Common myeloid progenitor, CD34-positive (primary cell): Measurements from ENCODE around the gene RGS7.

ENCODE experiments used
- CTCF ChIA-PET: fragments of 350-600 bp; sonication (Branson Sonifier 250); formaldehyde crosslinking; loops from one replicate; lab custom pipeline; 2021; ENCODE audit warnings: antibody characterized with exemption; lab: Charles Lee
- POLR2A ChIA-PET: fragments of 350-600 bp; sonication (Branson Sonifier 250); formaldehyde crosslinking; loops from one replicate; lab custom pipeline; 2021; ENCODE audit warnings: antibody characterized with exemption; lab: Charles Lee
- DNase-seq, 3 donors: peaks; one replicate each; pipeline versions ENCODE4 v3.0.0 to v3.0.0-alpha.2; 2013
- H3K27ac ChIP-seq, 2 experiments: 1 replicate in 1 of 2; 2 replicates in 1 of 2; pipeline ENCODE4 v1.7.0; 2013; ENCODE audit warnings: inconsistent platforms in 2 of 2, low read length in 2 of 2, mild to moderate bottlenecking in 2 of 2, low read depth in 1 of 2, moderate library complexity in 1 of 2; ENCODE audit not compliant: severe bottlenecking in 2 of 2, insufficient read depth in 1 of 2, poor library complexity in 1 of 2
- H3K27me3 ChIP-seq, 5 experiments: replicated peaks in 2 of 5; 1 replicate in 3 of 5; 2 replicates in 2 of 5; pipeline versions ENCODE4 v1.6.1 to v1.7.0; 2013; ENCODE audit warnings: low read length in 4 of 5, mild to moderate bottlenecking in 2 of 5, moderate library complexity in 2 of 5, inconsistent platforms in 1 of 5; ENCODE audit not compliant: insufficient read depth in 5 of 5, control insufficient read depth in 4 of 5
- H3K36me3 ChIP-seq, 4 experiments: 1 replicate in 2 of 4; 2 replicates in 2 of 4; pipeline versions ENCODE4 v1.6.1 to v1.7.0; 2013; ENCODE audit warnings: low read length in 3 of 4, control low read depth in 1 of 4, mild to moderate bottlenecking in 1 of 4; ENCODE audit not compliant: control insufficient read depth in 4 of 4, insufficient read depth in 4 of 4
- H3K4me1 ChIP-seq, 4 experiments: 1 replicate in 3 of 4; 2 replicates in 1 of 4; pipeline versions ENCODE4 v1.6.1 to v1.7.1; 2013; ENCODE audit warnings: low read length in 3 of 4, mild to moderate bottlenecking in 3 of 4, control low read depth in 1 of 4, inconsistent platforms in 1 of 4, moderate library complexity in 1 of 4; ENCODE audit not compliant: control insufficient read depth in 4 of 4, insufficient read depth in 4 of 4; ENCODE audit errors: control extremely low read depth in 1 of 4
- H3K4me3 ChIP-seq, 7 experiments: 1 replicate in 4 of 7; 2 replicates in 3 of 7; pipeline versions ENCODE4 v1.5.1 to v1.7.0; 2013; ENCODE audit warnings: mild to moderate bottlenecking in 7 of 7, low read length in 6 of 7, moderate library complexity in 6 of 7, inconsistent platforms in 2 of 7, low read depth in 2 of 7, control low read depth in 1 of 7; ENCODE audit not compliant: insufficient read depth in 4 of 7, control insufficient read depth in 1 of 7; ENCODE audit errors: extremely low read depth in 1 of 7
- H3K9me3 ChIP-seq, 5 experiments: 1 replicate in 4 of 5; 2 replicates in 1 of 5; pipeline versions ENCODE4 v1.6.1 to v1.7.1; 2013; ENCODE audit warnings: low read length in 4 of 5, mild to moderate bottlenecking in 2 of 5, inconsistent platforms in 1 of 5, low read depth in 1 of 5, moderate library complexity in 1 of 5; ENCODE audit not compliant: control insufficient read depth in 4 of 5, insufficient read depth in 2 of 5; ENCODE audit errors: control extremely low read depth in 1 of 5
- WGBS: methylation state at CpG from one replicate; pipeline ENCODE4 v1.1.5; 2013; ENCODE audit not compliant: insufficient coverage; 5-methylcytosine and 5-hydroxymethylcytosine counted together

Gene RGS7

GRCh38 chr1:241022366-241022765, 334.6 kb downstream of the RGS7 start:
- POLR2A ChIA-PET, result no interaction called here
- CTCF ChIA-PET, result no interaction called here
- no peaks in the 10 kb centered on the region for H3K27me3 ChIP-seq
- H3K9me3 ChIP-seq, result no peaks in the 10 kb centered on the region
- H3K27ac ChIP-seq, result no peak overlapping the region
- no peaks in the 10 kb centered on the region for H3K36me3 ChIP-seq
- no peaks in the 10 kb centered on the region for H3K4me1 ChIP-seq
- H3K4me3 ChIP-seq, result no peak overlapping the region
- DNase-seq, result no peak
- 100% methylated on average over 1 of the region's 4 CpGs for WGBS

- DNase-seq, result no peak
- Histone ChIP-seq H3K4me1 (no peaks in the 10 kb centered on the region), H3K4me3 (no peak overlapping the region), H3K36me3 (no peaks in the 10 kb centered on the region), H3K27ac (no peak overlapping the region), H3K27me3 (no peaks in the 10 kb centered on the region), H3K9me3 (no peaks in the 10 kb centered on the region)
- ChIA-PET POLR2A (no interaction called here), CTCF (no interaction called here)
- 100% methylated on average over 2 of the region's 6 CpGs for WGBS
These were observed 335.9 kb downstream of the RGS7 start for GRCh38 chr1:241020851-241021697.

GRCh38 chr1:241012708-241013340, 344.2 kb downstream of the RGS7 start:
- H3K4me3 ChIP-seq, result no peak overlapping the region
- no peaks in the 10 kb centered on the region for H3K27me3 ChIP-seq
- CTCF ChIA-PET, result no interaction called here
- DNase-seq, result no peak
- WGBS, result 93% methylated on average over 5 of the region's 7 CpGs
- H3K9me3 ChIP-seq, result peaks cover 0 to 3% (median 0%) of the 10 kb centered on the region in 5 experiments
- H3K27ac ChIP-seq, result no peak overlapping the region
- POLR2A ChIA-PET, result no interaction called here
- H3K4me1 ChIP-seq, result no peaks in the 10 kb centered on the region
- H3K36me3 ChIP-seq, result no peaks in the 10 kb centered on the region

GRCh38 chr1:241007668-241008067, 349.3 kb downstream of the RGS7 start:
- WGBS, result 95% methylated on average over 2 of the region's 4 CpGs
- Histone ChIP-seq H3K4me3 (no peak overlapping the region), H3K27ac (no peak overlapping the region), H3K36me3 (no peaks in the 10 kb centered on the region), H3K9me3 (peaks cover 0 to 3% (median 0%) of the 10 kb centered on the region in 5 experiments), H3K27me3 (no peaks in the 10 kb centered on the region), H3K4me1 (no peaks in the 10 kb centered on the region)
- ChIA-PET POLR2A (no interaction called here), CTCF (no interaction called here)
- DNase-seq, result no peak

- H3K36me3 ChIP-seq, result no peaks in the 10 kb centered on the region
- WGBS, result 72% methylated on average over 6 of the region's 8 CpGs
- CTCF ChIA-PET, result no interaction called here
These were observed 357.2 kb downstream of the RGS7 start for GRCh38 chr1:240999826-241000225.

GRCh38 chr1:240998441-240999015, 358.5 kb downstream of the RGS7 start:
- ChIA-PET CTCF (no interaction called here), POLR2A (no interaction called here)
- H3K4me1 ChIP-seq, result no peaks in the 10 kb centered on the region
- H3K36me3 ChIP-seq, result no peaks in the 10 kb centered on the region
- no peak overlapping the region for H3K4me3 ChIP-seq
- no peaks in the 10 kb centered on the region for H3K27me3 ChIP-seq
- no peak for DNase-seq
- H3K9me3 ChIP-seq, result peaks cover 0 to 2% (median 0%) of the 10 kb centered on the region in 5 experiments
- WGBS, result 94% methylated on average over 15 of the region's 18 CpGs
- H3K27ac ChIP-seq, result no peak overlapping the region

More at GRCh38 chr1:240999826-241000225, 357.2 kb downstream of the RGS7 start:
- POLR2A ChIA-PET, result no interaction called here
- Histone ChIP-seq H3K27me3 (no peaks in the 10 kb centered on the region), H3K4me1 (no peaks in the 10 kb centered on the region), H3K9me3 (peaks cover 0 to 2% (median 0%) of the 10 kb centered on the region in 5 experiments), H3K27ac (no peak overlapping the region), H3K4me3 (no peak overlapping the region)
- no peak for DNase-seq

GRCh38 chr1:240998024-240998423, 359.0 kb downstream of the RGS7 start:
- no peaks in the 10 kb centered on the region for H3K36me3 ChIP-seq
- ChIA-PET POLR2A (no interaction called here), CTCF (no interaction called here)
- no peak for DNase-seq
- peaks cover 0 to 2% (median 0%) of the 10 kb centered on the region in 5 experiments for H3K9me3 ChIP-seq
- H3K4me1 ChIP-seq, result no peaks in the 10 kb centered on the region
- 84% methylated on average over 4 of the region's 5 CpGs for WGBS
- H3K4me3 ChIP-seq, result no peak overlapping the region
- H3K27ac ChIP-seq, result no peak overlapping the region
- H3K27me3 ChIP-seq, result no peaks in the 10 kb centered on the region
